ENCODE data around the gene RBP2. TPM values are rescaled to one million over a fixed set of nuclear protein-coding genes. Genes with fewer than 3 reads are reported as not detected.
"Not testable (repeated sequence)": the region's sequence is repeated elsewhere in the genome, so short reads cannot be mapped to it uniquely, and the experiment has no call there.

RBP2 gene
- total RNA-seq, 2 donors from 2014 or later = not detected

GRCh38 chr3:139423232-139423631 is 53.1 kb downstream of the RBP2 start:
- DNase-seq (ENCODE audit: low spot score) = no peak

DNA sequence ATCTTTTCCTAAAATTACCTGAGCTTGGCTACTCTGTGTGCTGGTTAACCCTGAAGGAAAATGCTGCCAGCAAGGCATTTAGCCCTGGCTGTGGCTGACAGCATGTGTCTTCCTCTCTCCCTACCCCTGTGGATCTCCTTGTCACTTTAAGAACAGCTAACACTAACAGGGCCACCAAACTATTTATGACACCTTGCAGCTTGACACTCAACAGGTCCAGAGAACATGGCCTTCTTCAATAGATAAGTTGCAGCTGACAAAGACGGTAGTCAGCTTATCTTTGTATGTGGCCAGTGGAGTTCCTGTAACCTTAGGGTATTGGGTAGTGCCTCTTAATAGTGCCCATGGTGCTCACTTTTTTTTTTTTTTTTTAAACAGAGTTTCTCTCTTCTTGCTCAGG is 54.9 kb downstream of the RBP2 start:
- Histone ChIP-seq H3K27ac (peak overlapping the region; percentile 19 to 58), H3K27me3 (no peaks in the 10 kb centered on the region), H3K36me3 (no peaks in the 10 kb centered on the region), H3K4me1 (peaks cover 0 to 4% of the 10 kb centered on the region in 2 donors), H3K9me3 (peaks cover 0 to 11% of the 10 kb centered on the region in 2 donors), H3K4me3 (no peak overlapping the region)
- no peak for DNase-seq (ENCODE audit: low spot score)
- TF ChIP-seq, protein P1, sequence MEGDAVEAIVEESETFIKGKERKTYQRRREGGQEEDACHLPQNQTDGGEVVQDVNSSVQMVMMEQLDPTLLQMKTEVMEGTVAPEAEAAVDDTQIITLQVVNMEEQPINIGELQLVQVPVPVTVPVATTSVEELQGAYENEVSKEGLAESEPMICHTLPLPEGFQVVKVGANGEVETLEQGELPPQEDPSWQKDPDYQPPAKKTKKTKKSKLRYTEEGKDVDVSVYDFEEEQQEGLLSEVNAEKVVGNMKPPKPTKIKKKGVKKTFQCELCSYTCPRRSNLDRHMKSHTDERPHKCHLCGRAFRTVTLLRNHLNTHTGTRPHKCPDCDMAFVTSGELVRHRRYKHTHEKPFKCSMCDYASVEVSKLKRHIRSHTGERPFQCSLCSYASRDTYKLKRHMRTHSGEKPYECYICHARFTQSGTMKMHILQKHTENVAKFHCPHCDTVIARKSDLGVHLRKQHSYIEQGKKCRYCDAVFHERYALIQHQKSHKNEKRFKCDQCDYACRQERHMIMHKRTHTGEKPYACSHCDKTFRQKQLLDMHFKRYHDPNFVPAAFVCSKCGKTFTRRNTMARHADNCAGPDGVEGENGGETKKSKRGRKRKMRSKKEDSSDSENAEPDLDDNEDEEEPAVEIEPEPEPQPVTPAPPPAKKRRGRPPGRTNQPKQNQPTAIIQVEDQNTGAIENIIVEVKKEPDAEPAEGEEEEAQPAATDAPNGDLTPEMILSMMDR (IDR thresholded peaks at IDR 0.05) = no peak

More at GRCh38 chr3:139423232-139423631, 53.1 kb downstream of the RBP2 start:
- H3K4me1 ChIP-seq = peaks cover 0 to 4% of the 10 kb centered on the region in 2 donors
- H3K36me3 ChIP-seq = no peaks in the 10 kb centered on the region
- peak overlapping the region in 1 of 2 donors; percentile 58 for H3K27ac ChIP-seq
- no peak overlapping the region for H3K4me3 ChIP-seq
- TF ChIP-seq, protein P1 (IDR thresholded peaks at IDR 0.05) = no peak
- no peaks in the 10 kb centered on the region for H3K9me3 ChIP-seq
- no peaks in the 10 kb centered on the region for H3K27me3 ChIP-seq

DNA sequence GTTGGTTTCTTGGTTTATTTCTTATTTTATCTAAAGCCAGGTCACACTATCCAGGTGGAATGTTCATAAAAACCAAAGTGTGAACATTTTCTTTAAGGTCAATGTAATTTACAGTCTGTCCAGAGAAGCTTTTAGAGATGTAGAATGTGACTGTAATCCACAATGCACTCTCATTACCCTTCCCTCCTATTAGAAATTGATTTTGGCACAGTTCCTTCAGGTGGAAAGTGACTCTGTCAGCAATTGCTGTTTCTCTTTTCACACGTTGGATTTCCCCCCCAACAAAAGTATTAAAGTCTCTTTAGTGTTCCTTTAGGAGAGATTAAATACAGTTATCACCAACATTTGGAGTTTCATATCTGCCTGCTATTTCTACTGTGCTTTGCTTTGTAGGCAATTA is 55.3 kb downstream of the RBP2 start:
- no peaks in the 10 kb centered on the region for H3K36me3 ChIP-seq
- no peaks in the 10 kb centered on the region for H3K27me3 ChIP-seq
- no peak for DNase-seq (ENCODE audit: low spot score)
- peaks cover 0 to 16% of the 10 kb centered on the region in 2 donors for H3K9me3 ChIP-seq
- peaks cover 0 to 4% of the 10 kb centered on the region in 2 donors for H3K4me1 ChIP-seq
- no peak overlapping the region for H3K4me3 ChIP-seq
- TF ChIP-seq, protein P1 (IDR thresholded peaks at IDR 0.05) = no peak
- peak overlapping the region; percentile 19 to 58 for H3K27ac ChIP-seq

DNA sequence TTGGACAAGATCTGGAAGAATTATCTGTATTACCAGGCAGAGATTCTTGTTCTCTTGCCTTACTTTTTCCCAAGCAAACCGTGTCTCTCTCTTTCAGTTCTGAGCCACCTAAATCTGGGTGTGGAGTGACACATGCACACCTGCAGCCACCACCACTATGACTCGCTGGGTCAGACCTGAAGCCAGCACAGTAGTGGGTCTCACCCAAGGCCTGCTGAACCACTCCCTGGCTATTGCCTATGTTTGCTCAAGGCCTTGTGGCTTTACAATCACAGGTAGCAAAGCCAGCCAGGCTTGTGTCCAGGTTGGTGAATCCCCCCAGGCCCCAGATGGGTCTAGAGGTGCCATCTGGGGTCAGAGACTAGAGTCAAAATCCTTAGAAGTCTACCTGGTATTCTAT is 58.2 kb downstream of the RBP2 start:
- DNase-seq (ENCODE audit: low spot score) = no peak
- H3K4me1 ChIP-seq = peaks cover 0 to 4% of the 10 kb centered on the region in 2 donors

GRCh38 chr3:139416275-139416674 is 60.0 kb downstream of the RBP2 start:
- H3K4me1 ChIP-seq = peaks cover 0 to 3% of the 10 kb centered on the region in 2 donors
- TF ChIP-seq, protein P1 (IDR thresholded peaks at IDR 0.05) = no peak
- H3K27ac ChIP-seq = no peak overlapping the region
- no peaks in the 10 kb centered on the region for H3K27me3 ChIP-seq
- no peak overlapping the region for H3K4me3 ChIP-seq
- DNase-seq (ENCODE audit: low spot score) = no peak
- peaks cover 0 to 29% of the 10 kb centered on the region in 2 donors for H3K9me3 ChIP-seq
- H3K36me3 ChIP-seq = no peaks in the 10 kb centered on the region

More for the DNA sequence above, 58.2 kb downstream of the RBP2 start:
- H3K9me3 ChIP-seq = peaks cover 0 to 20% of the 10 kb centered on the region in 2 donors
- H3K4me3 ChIP-seq = no peak overlapping the region
- TF ChIP-seq, protein P1 (IDR thresholded peaks at IDR 0.05) = no peak
- no peaks in the 10 kb centered on the region for H3K36me3 ChIP-seq
- no peak overlapping the region for H3K27ac ChIP-seq
- no peaks in the 10 kb centered on the region for H3K27me3 ChIP-seq

DNA sequence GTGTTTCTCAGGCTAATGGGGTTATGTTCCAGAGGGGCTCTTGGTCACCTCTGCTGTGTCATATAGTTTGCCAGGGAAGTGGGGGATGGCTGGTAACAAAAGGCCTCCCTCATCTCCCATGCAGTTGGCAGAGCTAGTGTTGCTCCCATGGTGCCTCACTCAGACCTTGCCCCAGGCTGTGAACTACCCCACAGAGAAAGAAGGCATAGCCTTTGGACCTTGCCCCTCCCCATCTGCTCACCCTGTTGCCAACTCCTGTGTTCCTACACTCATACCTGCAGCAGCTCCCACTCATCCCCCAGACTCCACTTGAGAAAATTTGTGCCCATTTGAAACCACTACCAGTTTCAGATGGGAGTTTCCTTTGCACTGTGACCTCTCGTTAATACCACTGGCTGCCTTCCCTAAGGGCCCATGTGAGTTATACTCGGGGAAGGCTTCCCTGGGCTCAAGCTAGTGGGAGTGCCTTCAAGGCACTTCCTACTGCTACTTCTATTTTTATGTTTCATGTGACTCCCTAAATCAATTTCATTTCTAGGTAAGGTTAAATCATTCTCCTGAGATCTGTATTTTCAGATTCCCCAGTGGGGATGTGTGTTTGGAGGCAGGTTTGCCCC is 61.6 kb downstream of the RBP2 start:
- Histone ChIP-seq H3K27me3 (no peaks in the 10 kb centered on the region), H3K9me3 (peaks cover 0 to 35% of the 10 kb centered on the region in 2 donors), H3K27ac (no peak overlapping the region), H3K4me1 (no peaks in the 10 kb centered on the region), H3K36me3 (no peaks in the 10 kb centered on the region), H3K4me3 (no peak overlapping the region)
- no peak for DNase-seq (ENCODE audit: low spot score)
- TF ChIP-seq, protein P1 (IDR thresholded peaks at IDR 0.05) = no peak

GRCh38 chr3:139412891-139413290 is 63.4 kb downstream of the RBP2 start:
- not testable (repeated sequence) for DNase-seq (ENCODE audit: low spot score); H3K27me3 ChIP-seq; H3K4me1 ChIP-seq; H3K36me3 ChIP-seq; H3K27ac ChIP-seq; H3K4me3 ChIP-seq
- peaks cover 0 to 37% of the 10 kb centered on the region in 2 donors for H3K9me3 ChIP-seq

All from right atrium auricular region (tissue), 2 donors.